Mucosa of gallbladder (tissue), 1 donor: ENCODE data around the gene TOX3. TPM values are rescaled to one million over a fixed set of nuclear protein-coding genes. Genes with fewer than 3 reads are reported as not detected.

Source experiments
- DNase-seq: peaks from one replicate; pipeline ENCODE4 v3.0.0-alpha.2; 2020; ENCODE audit warnings: low spot score
- total RNA-seq: library from RNA; stranded (reverse); gene quantifications from one replicate; pipeline ENCODE4 v1.2.1, GENCODE V29; 2021
- donor health status: DM: no; HTN: no; CAD: no.

The TOX3 gene
- total RNA-seq, 1 donor from 2014 or later: 38.8 TPM

GRCh38 chr16:52563767-52564611 is 17.0 kb upstream of the TOX3 start:
- no peak for DNase-seq

DNA sequence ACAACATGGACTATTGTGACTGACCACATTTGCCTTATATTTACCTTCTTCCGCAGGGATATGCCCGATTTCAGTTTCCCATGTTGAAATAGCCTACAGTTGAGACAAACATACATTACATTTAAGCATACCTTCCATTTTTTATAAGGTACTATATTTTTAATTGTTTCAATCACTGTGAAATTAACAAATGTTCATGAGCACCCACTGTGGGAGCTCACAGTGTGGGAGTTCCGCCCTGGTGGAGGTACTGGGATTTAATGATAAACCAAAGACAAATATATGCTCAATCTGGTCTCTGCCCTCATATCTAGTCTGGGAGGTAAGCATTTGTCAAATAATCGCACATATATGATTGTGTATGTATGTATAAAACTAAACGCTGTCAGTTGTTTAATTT is 15.8 kb upstream of the TOX3 start:
- DNase-seq: no peak

DNA sequence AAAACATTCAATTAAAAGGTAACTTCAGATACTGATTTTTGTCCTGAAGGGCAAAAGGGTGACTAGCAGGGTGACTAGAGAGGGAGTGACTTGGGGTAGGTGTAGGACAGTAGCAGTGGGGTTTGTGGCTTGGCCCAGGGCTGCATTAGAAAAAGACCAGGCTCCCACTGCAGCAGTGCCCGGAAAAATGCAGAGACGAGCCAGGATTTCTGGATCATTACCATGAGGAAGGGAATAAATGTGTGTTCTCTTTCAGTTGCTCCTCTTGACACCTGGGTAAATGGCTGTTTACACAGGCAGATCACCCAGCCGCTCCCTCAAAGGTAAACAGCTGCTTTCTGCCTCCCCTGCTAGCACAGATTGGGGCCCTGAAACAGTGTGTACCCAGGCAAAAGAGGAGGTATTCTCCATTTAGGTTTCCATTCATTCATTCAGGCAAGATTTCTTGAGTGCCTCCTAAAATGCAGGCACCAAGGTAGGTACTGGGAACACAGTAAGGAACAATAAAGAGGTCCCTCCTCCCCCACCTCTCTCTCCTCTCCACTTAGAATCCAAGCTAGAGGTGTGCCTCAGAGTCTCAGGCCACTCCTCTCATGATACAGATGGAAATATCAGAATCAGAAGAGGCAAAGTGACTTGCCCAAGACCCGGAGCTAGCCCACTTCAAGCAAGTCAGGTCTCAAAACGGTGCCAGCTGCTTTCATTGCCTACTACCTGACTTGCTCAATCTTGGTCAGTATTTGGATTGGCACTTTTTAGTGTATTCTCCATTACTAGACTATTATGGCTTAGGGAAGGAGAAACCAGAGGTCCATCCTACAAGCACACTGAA is 15.2 kb upstream of the TOX3 start:
- peak; percentile 74 for DNase-seq

DNA sequence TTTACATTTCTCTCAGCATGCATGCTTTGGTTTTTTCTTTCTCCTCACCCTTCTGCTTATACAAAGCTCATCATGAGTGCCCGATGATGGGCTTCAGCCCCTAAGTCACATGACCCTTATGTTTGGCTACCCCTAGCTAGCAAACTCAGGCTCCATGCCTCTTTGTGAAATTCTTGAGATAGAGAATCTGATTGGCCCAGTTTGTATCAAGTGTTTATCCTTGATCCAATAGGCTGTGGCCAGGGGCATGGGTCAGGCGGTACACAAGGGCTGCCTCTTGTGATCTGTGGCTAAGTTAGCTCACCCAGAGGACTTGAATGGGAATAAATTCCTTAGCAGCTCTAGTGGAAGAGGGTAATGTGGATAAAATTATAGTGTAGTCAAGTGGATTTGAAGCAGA is 11.5 kb upstream of the TOX3 start:
- DNase-seq: no peak

DNA sequence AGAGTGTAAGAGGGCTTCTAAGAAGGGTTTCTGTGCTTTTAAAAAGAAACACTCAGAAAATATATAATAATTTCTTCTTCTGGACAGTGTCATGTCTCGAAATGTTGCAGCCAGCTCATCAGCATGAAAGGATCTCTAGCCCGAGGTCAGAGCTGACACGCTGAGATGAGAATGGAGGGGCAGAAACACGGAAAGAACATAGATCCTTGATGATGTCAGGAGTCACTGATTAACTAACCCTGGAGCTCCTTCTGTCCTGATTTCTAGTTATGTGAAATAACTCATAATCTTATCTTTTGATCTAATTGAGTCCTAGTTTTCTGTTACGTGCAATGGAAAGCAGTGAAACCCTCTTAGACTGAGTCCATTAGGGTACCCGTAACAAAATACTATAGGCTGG is 10.3 kb upstream of the TOX3 start:
- peak; percentile 45 for DNase-seq

- DNase-seq: no peak
Measured at GRCh38 chr16:52556083-52556482, 9.1 kb upstream of the TOX3 start.

- no peak for DNase-seq
Measured at GRCh38 chr16:52555572-52555971, 8.6 kb upstream of the TOX3 start.

GRCh38 chr16:52554334-52554733 is 7.4 kb upstream of the TOX3 start:
- no peak for DNase-seq

DNA sequence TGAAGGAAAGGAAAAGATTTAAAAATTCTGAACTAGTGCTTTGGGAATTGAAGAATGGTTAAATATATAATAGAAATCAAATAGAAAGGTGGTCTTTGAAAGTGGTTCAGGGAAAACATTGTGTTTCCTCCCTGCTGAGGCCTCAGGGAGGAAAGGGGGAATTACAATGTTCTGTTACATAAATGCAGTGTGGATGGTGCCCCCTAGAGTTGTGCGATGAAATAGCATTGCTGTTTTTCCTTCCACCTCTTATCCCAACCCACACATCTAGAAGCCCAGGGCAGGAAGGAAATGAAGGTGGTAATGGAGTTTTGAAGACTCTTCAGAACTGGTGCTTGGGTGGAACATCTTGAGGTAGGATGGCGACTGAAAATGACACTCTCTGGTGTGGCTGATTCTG is 6.4 kb upstream of the TOX3 start:
- DNase-seq: no peak

- no peak for DNase-seq
Measured at GRCh38 chr16:52552643-52553042, 5.7 kb upstream of the TOX3 start.

DNA sequence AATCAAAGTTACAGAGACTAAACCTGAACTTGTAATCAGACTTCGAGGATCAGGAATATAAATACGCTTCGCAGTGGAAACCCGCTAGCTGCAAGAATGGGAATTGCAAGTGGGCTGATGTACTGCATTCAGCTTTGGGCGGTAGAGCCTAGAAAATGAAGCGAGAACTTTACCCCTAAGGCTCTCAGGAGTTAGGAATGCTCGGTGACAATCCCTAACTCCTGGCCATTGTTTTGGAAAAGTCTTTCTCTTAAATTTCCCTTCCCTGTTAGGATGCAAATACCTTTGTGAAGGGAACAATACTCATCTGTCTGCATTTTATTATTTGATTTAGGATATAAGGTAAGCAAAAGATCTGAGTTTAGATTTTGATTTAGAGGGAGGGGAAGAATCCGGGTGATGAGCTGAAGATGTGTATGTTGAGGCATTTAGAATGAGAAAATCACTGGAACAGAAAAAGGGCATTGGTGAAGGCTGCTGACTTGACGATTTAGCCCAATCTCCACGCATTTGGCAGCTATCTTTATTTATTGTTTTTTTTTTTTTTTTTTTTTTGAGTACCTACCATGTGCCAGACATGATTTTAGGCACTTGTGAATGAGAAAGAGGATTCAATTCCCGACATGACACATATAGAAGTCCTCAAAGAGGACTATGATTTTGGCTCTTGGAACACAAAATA is 2.2 kb upstream of the TOX3 start:
- DNase-seq: no peak

DNA sequence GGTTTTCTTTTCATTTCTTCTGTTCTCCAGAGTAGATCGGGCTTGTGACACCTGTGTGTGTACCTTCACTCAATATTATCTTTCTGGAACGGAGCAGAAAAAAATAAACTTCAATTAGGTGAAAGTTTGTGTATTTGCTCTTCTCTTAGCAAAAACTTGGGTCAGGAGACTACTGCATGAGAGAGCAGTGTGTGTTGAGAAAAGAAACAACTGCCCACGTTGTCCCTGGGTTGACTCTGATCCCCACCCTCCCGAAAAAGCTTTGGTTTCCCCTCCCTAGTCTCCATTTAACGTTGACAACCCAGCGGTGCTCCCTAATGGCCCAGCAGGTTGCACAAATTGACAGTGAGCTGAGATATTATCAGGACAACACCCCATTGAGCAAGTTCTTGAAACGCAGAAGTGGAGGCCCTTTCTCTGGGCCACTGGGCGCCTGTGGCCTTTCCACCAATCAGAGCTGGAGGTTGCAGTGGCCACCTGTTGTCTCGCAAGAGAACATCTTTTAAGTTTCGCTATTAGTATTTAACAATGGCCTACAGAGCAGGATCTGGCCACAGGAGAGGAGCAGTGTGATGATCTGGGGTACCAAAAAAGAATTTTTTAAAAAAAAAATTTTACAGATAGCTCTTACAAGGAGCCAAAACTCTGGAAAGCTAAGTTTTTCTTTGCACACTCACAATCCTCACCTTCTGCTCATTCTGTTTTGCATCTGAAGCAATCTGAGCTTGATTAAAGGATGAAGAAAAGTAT is 1.5 kb upstream of the TOX3 start:
- DNase-seq: no peak

- DNase-seq: no peak
Measured at GRCh38 chr16:52547834-52548215, 882 bp upstream of the TOX3 start.

DNA sequence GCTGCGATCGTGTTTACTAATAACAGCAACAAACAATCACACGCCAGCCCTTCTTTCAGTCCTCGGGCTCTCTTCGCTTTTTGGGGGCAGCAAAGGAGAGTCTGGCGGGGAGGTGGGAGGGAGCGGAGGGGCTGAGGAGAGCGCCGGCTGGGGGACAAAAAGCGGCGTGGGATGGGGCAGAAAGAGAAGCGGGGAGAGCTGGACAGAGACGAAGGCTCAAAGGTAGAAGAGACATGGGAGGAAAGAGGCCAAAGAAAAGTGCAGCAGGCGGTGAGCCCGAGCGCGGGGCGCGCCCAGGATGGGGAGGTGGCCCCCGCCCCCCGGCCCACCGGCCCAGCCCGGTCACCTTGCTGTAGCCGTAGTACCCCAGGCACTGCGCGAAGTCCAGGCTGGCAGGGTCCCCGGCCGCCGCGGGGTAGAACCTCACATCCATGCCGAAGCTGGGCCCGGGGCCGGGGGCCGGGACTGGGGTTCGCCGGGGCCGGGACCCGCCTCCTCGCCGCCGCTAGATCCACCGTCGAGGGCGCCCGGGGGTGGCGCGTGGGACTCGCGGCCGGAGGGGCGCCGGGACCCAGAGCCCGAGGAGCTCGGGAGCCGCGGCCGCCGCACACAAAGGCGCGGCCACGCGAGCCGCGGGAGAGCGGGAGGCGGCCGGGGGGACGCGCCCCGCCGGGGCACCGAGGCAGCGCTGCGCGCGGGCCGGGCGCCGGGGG is 496 bp downstream of the TOX3 start:
- no peak for DNase-seq

DNA sequence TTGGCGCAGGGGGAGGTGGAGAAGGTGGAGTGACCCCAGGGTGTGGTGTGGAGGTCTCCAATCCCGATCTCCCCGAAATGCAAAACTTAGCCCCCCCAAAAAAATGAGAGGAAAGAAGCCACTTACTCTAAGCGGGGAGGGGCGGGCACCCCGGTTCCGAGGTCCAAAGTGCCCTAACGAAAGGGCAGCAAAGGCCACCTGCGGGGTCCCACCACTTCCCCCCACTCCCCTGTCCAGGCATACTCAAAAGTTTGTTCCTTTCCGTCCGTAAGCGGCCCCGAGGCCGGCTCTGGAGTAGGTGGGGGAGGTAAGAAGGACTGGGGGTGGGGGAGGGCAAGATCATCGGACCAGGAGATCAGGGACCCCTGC is 1.1 kb downstream of the TOX3 start:
- no peak for DNase-seq

- DNase-seq: no peak
Measured at GRCh38 chr16:52545222-52545897, 1.6 kb downstream of the TOX3 start.

DNA sequence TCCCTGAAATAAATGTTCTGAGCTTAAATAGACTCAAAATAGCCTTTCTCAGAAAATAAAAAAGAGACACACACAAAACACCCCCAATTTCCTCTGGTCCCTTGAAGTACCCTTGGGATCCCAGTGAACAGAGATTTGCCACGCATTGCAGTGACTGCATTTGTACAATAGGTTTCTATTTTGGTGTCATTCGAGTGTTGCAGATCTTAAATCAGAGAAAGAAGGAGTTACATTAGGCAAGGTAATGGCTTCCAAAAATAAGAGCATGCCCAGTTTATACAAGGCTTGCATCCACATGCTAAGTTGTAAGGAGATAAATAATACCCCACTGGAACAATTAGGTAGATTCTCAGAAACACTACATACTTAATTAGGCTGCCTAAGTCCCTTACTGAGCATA is 2.2 kb downstream of the TOX3 start:
- no peak for DNase-seq

DNA sequence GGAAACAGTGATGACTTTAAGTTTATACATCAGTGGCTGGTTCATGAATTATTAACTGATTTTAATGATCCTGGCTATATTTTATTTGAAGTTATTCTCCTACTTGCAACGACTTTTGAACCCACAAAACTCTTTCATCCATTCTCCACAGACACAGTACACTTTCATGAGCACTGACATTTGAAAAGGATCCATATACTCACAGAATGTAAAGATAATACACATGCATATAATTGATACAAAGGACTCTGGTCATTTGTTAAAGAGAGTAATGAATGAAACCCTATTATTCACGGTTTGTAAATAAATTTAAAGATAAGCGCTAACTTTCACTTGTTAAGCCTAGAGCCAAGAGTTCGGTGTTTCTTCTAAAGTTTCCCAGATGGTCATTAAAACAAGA is 3.3 kb downstream of the TOX3 start:
- no peak for DNase-seq

DNA sequence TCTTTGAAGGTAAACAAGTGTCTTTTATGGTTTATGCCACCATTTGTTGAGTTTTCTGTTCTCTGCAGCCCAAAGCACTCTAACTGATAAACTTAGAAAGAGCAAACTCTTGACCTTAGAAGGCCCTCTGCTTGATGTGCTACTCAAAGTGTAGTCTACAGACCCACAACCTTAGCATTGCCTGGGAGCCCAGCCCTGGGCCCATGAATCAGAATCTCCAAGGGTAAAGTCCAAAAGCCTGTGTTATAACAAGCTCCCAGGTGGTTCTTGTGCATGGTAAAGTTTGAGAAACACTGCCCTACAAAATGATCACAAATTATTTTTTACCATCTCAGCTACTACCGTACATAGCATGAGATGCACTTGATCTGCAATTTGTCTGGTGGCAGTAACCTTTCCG is 6.0 kb downstream of the TOX3 start:
- DNase-seq: no peak

- no peak for DNase-seq
Measured at GRCh38 chr16:52539191-52539590, 7.8 kb downstream of the TOX3 start.

GRCh38 chr16:52538511-52538910 is 8.4 kb downstream of the TOX3 start:
- DNase-seq: no peak
